Activated CD4-positive, alpha-beta T cell treated with anti-CD3 and anti-CD28 coated beads for 36 hours (primary cell): ENCODE results near the gene ARHGEF11. TPM values are rescaled to one million over a fixed set of nuclear protein-coding genes. Genes with fewer than 3 reads are reported as not detected.

Source experiments
- ATAC-seq: fragments of 200-7000 bp; cut with Tn5 transposase; one replicate; pipeline ENCODE4 v1.10.0; 2021; ENCODE audit warnings: mild to moderate bottlenecking, moderate library complexity
- CTCF ChIA-PET: fragments of 350-600 bp; sonication (Branson Sonifier 250); formaldehyde crosslinking; loops from one replicate; lab custom pipeline; 2021; ENCODE audit warnings: antibody characterized with exemption; lab: Charles Lee
- POLR2A ChIA-PET: fragments of 350-600 bp; sonication (Branson Sonifier 250); formaldehyde crosslinking; loops from one replicate; lab custom pipeline; 2021; ENCODE audit warnings: antibody characterized with exemption, inconsistent platforms; lab: Charles Lee
- DNase-seq: peaks from one replicate; pipeline ENCODE4 v3.0.0-alpha.2; 2020
- H3K27ac Mint-ChIP-seq: one replicate; pipeline ENCODE4 v1.8.0; 2021; ENCODE audit warnings: mixed read lengths
- H3K27me3 Mint-ChIP-seq: one replicate; pipeline ENCODE4 v1.8.0; 2021; ENCODE audit warnings: mixed read lengths
- H3K36me3 Mint-ChIP-seq: one replicate; pipeline ENCODE4 v1.8.0; 2021; ENCODE audit warnings: low read depth, mixed read lengths
- H3K4me1 Mint-ChIP-seq: one replicate; pipeline ENCODE4 v1.8.0; 2021; ENCODE audit warnings: mixed read lengths
- H3K4me3 Mint-ChIP-seq: one replicate; pipeline ENCODE4 v1.8.0; 2021; ENCODE audit warnings: mild to moderate bottlenecking, moderate library complexity, mixed read lengths
- H3K9me3 Mint-ChIP-seq: one replicate; pipeline ENCODE4 v1.8.0; 2021; ENCODE audit warnings: low read depth, mixed read lengths
- intact Hi-C, 2 experiments: fragments of 100-400 bp; cut with DNase I in 1 of 2; cut with micrococcal nuclease in 1 of 2; formaldehyde crosslinking; loops; one replicate each; pipeline versions ENCODE4 v1.14.2 to v1.15.1; 2022 to 2024; cut with DNase I, micrococcal nuclease
- total RNA-seq, 2 experiments: library from RNA; stranded (reverse); gene quantifications; one replicate each; pipeline ENCODE4 v1.2.3, GENCODE V29; 2021

The ARHGEF11 gene
- total RNA-seq, 2 experiments from 2014 or later: 3.5 to 4.8 TPM

DNA sequence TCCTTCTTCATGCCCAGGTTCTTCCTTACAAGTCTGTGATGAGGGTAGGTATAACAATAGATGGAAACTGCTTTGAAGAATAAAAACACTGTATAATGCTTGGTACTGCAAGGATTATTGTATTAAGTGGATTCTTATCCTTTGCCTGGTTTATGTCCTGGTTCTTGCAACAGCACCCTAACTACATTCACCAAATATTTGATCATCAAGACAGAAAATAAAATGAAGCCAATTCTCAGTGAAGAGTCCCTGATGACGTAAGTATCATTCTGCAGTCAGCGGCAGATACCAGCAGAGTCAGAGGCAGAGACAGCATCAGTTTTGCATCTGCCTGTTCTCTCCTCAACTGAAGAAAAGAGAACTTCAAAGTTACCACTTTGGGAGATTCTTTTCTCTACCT is 19.7 kb downstream of the ARHGEF11 start:
- Mint-ChIP-seq H3K27me3 (peaks cover 24% of the 10 kb centered on the region), H3K9me3 (peaks cover 6% of the 10 kb centered on the region), H3K36me3 (no peaks in the 10 kb centered on the region), H3K27ac (no peak overlapping the region), H3K4me1 (no peaks in the 10 kb centered on the region), H3K4me3 (no peak overlapping the region)
- DNase-seq (no peak), ATAC-seq (no peak)
- CTCF ChIA-PET: no interaction called here
- intact Hi-C loops: no loop called here
- POLR2A ChIA-PET: no interaction called here

- DNase-seq (no peak), ATAC-seq (no peak)
- ChIA-PET POLR2A (no interaction called here), CTCF (interaction anchor here (0.5 kb wide), 1 partner anchor 73 kb away, joined by 3 read pairs; no protein-coding TSS in a partner anchor)
- H3K4me3 Mint-ChIP-seq: no peak overlapping the region
- no peaks in the 10 kb centered on the region for H3K4me1 Mint-ChIP-seq
- H3K27me3 Mint-ChIP-seq: peaks cover 26% of the 10 kb centered on the region
- peaks cover 10% of the 10 kb centered on the region for H3K9me3 Mint-ChIP-seq
- no peak overlapping the region for H3K27ac Mint-ChIP-seq
- intact Hi-C loops: no loop called here
- H3K36me3 Mint-ChIP-seq: no peaks in the 10 kb centered on the region
Measured at GRCh38 chr1:157025385-157025784, 20.2 kb downstream of the ARHGEF11 start.

DNA sequence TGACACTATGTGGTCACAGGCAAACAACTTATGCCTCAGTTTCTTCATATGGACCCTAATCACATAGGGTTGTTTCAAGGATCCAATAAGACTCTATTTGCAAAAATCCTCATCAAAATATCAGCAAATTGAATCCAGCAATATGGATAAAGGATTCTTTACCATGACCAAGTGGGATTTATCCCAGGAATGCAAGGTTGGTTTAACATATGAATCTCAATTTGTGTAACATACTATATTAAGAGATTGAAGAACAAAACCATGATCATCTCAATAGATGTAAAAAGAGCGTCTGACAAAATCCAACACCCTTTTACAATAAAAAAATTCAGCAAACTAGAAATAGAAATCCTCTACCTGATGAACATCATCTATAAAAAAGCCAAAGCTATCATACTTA is 23.9 kb downstream of the ARHGEF11 start:
- ATAC-seq: no peak
- POLR2A ChIA-PET: no interaction called here
- DNase-seq: no peak
- Mint-ChIP-seq H3K4me1 (no peaks in the 10 kb centered on the region), H3K9me3 (peaks cover 12% of the 10 kb centered on the region), H3K27ac (no peak overlapping the region), H3K36me3 (no peaks in the 10 kb centered on the region), H3K27me3 (peaks cover 31% of the 10 kb centered on the region), H3K4me3 (no peak overlapping the region)
- intact Hi-C loops: no loop called here
- CTCF ChIA-PET: no interaction called here

- ChIA-PET CTCF (no interaction called here), POLR2A (no interaction called here)
- Mint-ChIP-seq H3K9me3 (peaks cover 12% of the 10 kb centered on the region), H3K4me1 (no peaks in the 10 kb centered on the region), H3K27ac (no peak overlapping the region), H3K27me3 (peaks cover 25% of the 10 kb centered on the region), H3K36me3 (no peaks in the 10 kb centered on the region), H3K4me3 (no peak overlapping the region)
- ATAC-seq (no peak), DNase-seq (no peak)
- intact Hi-C loops: no loop called here
Measured at GRCh38 chr1:157019457-157019856, 26.1 kb downstream of the ARHGEF11 start.

DNA sequence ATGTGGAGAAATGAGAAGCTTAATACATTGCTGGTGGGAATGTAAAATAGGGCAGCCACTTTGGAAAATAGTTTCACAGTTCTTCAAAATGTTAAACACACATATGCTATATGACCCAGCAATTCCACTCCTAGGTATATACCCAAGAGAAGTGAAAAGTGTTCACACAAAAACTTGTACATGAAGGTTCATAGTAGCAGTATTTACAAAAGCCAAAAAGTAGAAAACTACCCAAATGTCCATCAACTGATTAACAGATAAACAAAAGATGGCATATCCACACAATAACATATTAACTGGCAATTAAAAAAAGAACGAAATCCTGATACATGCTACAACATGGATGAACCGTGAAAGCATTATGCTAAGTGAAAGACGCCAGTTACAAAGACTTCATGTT is 33.7 kb downstream of the ARHGEF11 start:
- ATAC-seq (no peak), DNase-seq (no peak)
- intact Hi-C loops: no loop called here
- Mint-ChIP-seq H3K27ac (no peak overlapping the region), H3K27me3 (peaks cover 21% of the 10 kb centered on the region), H3K9me3 (no peaks in the 10 kb centered on the region), H3K4me3 (no peak overlapping the region), H3K4me1 (no peaks in the 10 kb centered on the region), H3K36me3 (no peaks in the 10 kb centered on the region)
- ChIA-PET CTCF (no interaction called here), POLR2A (no interaction called here)

DNA sequence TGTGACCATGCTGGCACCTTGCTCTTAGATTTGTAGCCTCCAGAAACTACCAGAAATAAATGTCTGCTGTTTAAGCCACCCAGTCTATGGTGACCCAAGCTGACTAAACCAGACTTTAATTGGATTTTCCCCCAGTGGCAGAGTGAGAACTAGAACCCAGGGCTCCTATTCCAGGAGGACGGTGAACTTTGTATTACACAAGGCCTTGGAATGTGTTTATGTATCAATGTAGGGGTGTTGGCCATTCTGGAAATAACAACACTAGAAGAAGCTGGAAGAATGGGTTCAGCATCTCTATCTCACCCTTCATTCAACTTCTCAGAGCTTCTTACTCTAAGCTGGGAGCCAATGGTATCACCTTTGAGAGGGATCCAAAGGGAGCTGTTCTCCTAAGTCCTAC is 37.0 kb downstream of the ARHGEF11 start:
- Mint-ChIP-seq H3K27me3 (peaks cover 24% of the 10 kb centered on the region), H3K4me3 (no peak overlapping the region), H3K9me3 (no peaks in the 10 kb centered on the region), H3K4me1 (no peaks in the 10 kb centered on the region), H3K36me3 (no peaks in the 10 kb centered on the region), H3K27ac (no peak overlapping the region)
- ATAC-seq (no peak), DNase-seq (no peak)
- intact Hi-C loops: loop anchor here in 1 of 2 experiments (10.0 kb wide), 1 partner anchor 56 kb away; no protein-coding TSS in a partner anchor
- POLR2A ChIA-PET: no interaction called here
- CTCF ChIA-PET: no interaction called here

DNA sequence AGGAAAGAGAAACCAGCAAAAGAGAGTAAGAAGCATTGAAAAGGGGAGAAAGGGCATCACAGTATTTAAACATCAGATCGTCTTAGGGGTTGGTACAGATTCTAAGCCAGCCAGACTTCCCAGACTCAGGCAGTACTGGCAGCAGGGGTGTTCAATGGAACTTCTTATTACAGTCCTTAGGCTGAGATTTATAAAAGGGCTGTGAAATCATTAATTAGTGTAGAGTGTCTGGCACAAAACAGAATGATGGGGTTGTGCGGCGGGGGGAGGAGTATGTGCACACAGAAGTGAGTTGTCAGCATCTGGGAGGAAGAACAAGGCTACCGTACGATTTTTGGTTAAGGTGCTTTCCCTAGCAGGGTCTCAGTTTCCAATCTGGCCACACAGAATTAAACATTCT is 38.2 kb downstream of the ARHGEF11 start:
- intact Hi-C loops: loop anchor here in 1 of 2 experiments (10.0 kb wide), 1 partner anchor 57 kb away; no protein-coding TSS in a partner anchor

GRCh38 chr1:157006676-157007075 is 38.9 kb downstream of the ARHGEF11 start:
- Mint-ChIP-seq H3K4me1 (no peaks in the 10 kb centered on the region), H3K36me3 (no peaks in the 10 kb centered on the region), H3K27ac (no peak overlapping the region), H3K27me3 (peaks cover 21% of the 10 kb centered on the region), H3K9me3 (no peaks in the 10 kb centered on the region), H3K4me3 (no peak overlapping the region)
- DNase-seq (no peak), ATAC-seq (no peak)
- intact Hi-C loops: loop anchor here in 1 of 2 experiments (10.0 kb wide), 1 partner anchor 58 kb away; no protein-coding TSS in a partner anchor
- ChIA-PET POLR2A (no interaction called here), CTCF (no interaction called here)

More for the DNA sequence above, 38.2 kb downstream of the ARHGEF11 start:
- ChIA-PET POLR2A (no interaction called here), CTCF (no interaction called here)
- H3K4me1 Mint-ChIP-seq: no peaks in the 10 kb centered on the region
- H3K4me3 Mint-ChIP-seq: no peak overlapping the region
- no peaks in the 10 kb centered on the region for H3K36me3 Mint-ChIP-seq
- DNase-seq: no peak
- no peak for ATAC-seq
- H3K27ac Mint-ChIP-seq: no peak overlapping the region
- H3K27me3 Mint-ChIP-seq: peaks cover 24% of the 10 kb centered on the region
- no peaks in the 10 kb centered on the region for H3K9me3 Mint-ChIP-seq

DNA sequence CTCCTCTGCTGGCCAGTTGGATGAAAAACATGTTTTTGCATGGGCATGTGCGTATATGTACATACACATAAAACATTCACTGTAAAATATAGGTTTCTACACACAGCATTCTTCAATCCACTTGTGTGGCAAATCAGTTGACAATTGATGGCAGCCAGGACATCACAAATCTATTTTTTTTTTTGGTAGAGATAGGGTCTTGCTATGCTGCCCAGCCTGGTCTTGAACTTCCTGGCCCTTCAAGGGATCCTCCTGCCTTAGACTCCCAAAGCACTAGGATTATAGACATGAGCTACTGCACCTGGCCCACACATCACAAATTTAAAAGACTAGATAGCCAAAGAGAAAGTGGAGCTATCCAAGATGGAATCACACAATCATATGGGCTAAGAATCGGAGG is 39.6 kb downstream of the ARHGEF11 start:
- Mint-ChIP-seq H3K27ac (no peak overlapping the region), H3K27me3 (peaks cover 18% of the 10 kb centered on the region), H3K4me1 (no peaks in the 10 kb centered on the region), H3K9me3 (no peaks in the 10 kb centered on the region), H3K36me3 (no peaks in the 10 kb centered on the region), H3K4me3 (no peak overlapping the region)
- DNase-seq: no peak
- ChIA-PET POLR2A (no interaction called here), CTCF (no interaction called here)
- ATAC-seq: no peak
- intact Hi-C loops: loop anchor here in 1 of 2 experiments (10.0 kb wide), 1 partner anchor 59 kb away; no protein-coding TSS in a partner anchor

- H3K27ac Mint-ChIP-seq: no peak overlapping the region
- no peaks in the 10 kb centered on the region for H3K4me1 Mint-ChIP-seq
- H3K9me3 Mint-ChIP-seq: no peaks in the 10 kb centered on the region
- ATAC-seq (no peak), DNase-seq (no peak)
- no peak overlapping the region for H3K4me3 Mint-ChIP-seq
- H3K36me3 Mint-ChIP-seq: no peaks in the 10 kb centered on the region
- intact Hi-C loops: loop anchor here in 1 of 2 experiments (10.0 kb wide), 1 partner anchor 60 kb away; no protein-coding TSS in a partner anchor
- peaks cover 16% of the 10 kb centered on the region for H3K27me3 Mint-ChIP-seq
- POLR2A ChIA-PET: no interaction called here
- CTCF ChIA-PET: no interaction called here
Measured at GRCh38 chr1:157004806-157005205, 40.7 kb downstream of the ARHGEF11 start.

GRCh38 chr1:157004327-157004726 is 41.2 kb downstream of the ARHGEF11 start:
- Mint-ChIP-seq H3K36me3 (no peaks in the 10 kb centered on the region), H3K4me1 (no peaks in the 10 kb centered on the region)
- CTCF ChIA-PET: interaction anchor here (0.6 kb wide), 1 partner anchor 65 kb away, joined by 3 read pairs; no protein-coding TSS in a partner anchor

GRCh38 chr1:157001304-157001703 is 44.2 kb downstream of the ARHGEF11 start:
- no peaks in the 10 kb centered on the region for H3K4me1 Mint-ChIP-seq
- DNase-seq (no peak), ATAC-seq (no peak)
- H3K27me3 Mint-ChIP-seq: peaks cover 4% of the 10 kb centered on the region
- intact Hi-C loops: loop anchor here in 1 of 2 experiments (10.0 kb wide), 1 partner anchor 63 kb away; no protein-coding TSS in a partner anchor
- POLR2A ChIA-PET: no interaction called here
- no peak overlapping the region for H3K4me3 Mint-ChIP-seq
- no peak overlapping the region for H3K27ac Mint-ChIP-seq
- H3K36me3 Mint-ChIP-seq: no peaks in the 10 kb centered on the region
- CTCF ChIA-PET: no interaction called here
- H3K9me3 Mint-ChIP-seq: no peaks in the 10 kb centered on the region

More at GRCh38 chr1:157004327-157004726, 41.2 kb downstream of the ARHGEF11 start:
- H3K4me3 Mint-ChIP-seq: no peak overlapping the region
- no peak for ATAC-seq
- intact Hi-C loops: loop anchor here in 1 of 2 experiments (10.0 kb wide), 1 partner anchor 60 kb away; no protein-coding TSS in a partner anchor
- DNase-seq: no peak
- no peak overlapping the region for H3K27ac Mint-ChIP-seq
- POLR2A ChIA-PET: no interaction called here
- H3K9me3 Mint-ChIP-seq: no peaks in the 10 kb centered on the region
- peaks cover 13% of the 10 kb centered on the region for H3K27me3 Mint-ChIP-seq
